BJ (cell line): ENCODE data around the gene TNFRSF8. TPM values are rescaled to one million over a fixed set of nuclear protein-coding genes. Genes with fewer than 3 reads are reported as not detected.

Experiments used
- CTCF ChIA-PET: fragments of 350-600 bp; formaldehyde crosslinking; extraction: SDS; loops from one replicate; lab custom pipeline; 2021; ENCODE audit warnings: antibody characterized with exemption, inconsistent platforms; lab: Yijun Ruan, JAX
- POLR2A ChIA-PET: fragments of 300-600 bp; sonication (Branson Sonifier 250); formaldehyde crosslinking; extraction: SDS; loops from one replicate; lab custom pipeline; 2021; ENCODE audit warnings: antibody characterized with exemption; lab: Charles Lee
- DNase-seq: peaks from one replicate; pipeline ENCODE4 v3.0.0-alpha.2; 2011; ENCODE audit warnings: low read depth
- H3K27me3 ChIP-seq: 2 replicates; pipeline ENCODE4 v1.6.0; 2011; ENCODE audit warnings: low read length; ENCODE audit not compliant: control insufficient read depth, insufficient read depth
- H3K36me3 ChIP-seq: 2 replicates; pipeline ENCODE4 v1.5.1; 2011; ENCODE audit warnings: low read length; ENCODE audit not compliant: control insufficient read depth, insufficient read depth
- H3K4me3 ChIP-seq: 2 replicates; pipeline ENCODE4 v1.5.1; 2011; ENCODE audit warnings: low read depth, mild to moderate bottlenecking, control low read depth, low read length
- polyA plus RNA-seq: library from polyadenylated mRNA; depleted of rRNA; stranded (reverse); fragments of >200 nt; gene quantifications from 2 replicates; pipeline ENCODE4 v1.2.3, GENCODE V29; 2011
- TF ChIP-seq, protein P1 (sequence below): IDR thresholded peaks from 2 replicates; pipeline ENCODE4 v1.5.1; 2011; ENCODE audit warnings: low read depth, mild to moderate bottlenecking, control low read depth, inconsistent platforms, low read length, moderate library complexity; ENCODE audit not compliant: insufficient read depth

The TNFRSF8 gene
- polyA plus RNA-seq, 1 experiment: not detected

DNA sequence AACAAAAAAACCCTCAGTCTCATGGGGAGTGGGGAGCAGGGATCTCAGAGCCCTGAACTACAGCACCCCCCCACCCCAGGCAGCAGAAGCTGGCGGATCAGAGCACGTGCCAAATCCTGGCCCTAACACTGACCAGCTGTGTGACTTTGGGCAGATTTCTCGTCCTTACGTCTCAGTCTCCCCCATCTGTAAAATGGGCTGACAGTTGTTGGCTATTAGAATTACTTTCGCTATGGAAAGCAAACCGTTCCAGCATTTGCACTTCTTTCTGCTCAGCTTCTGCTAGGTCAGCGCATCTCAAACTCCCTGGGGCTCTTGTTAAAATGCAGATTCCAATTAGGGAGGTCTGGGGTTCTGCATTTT is 15.5 kb downstream of the TNFRSF8 start:
- TF ChIP-seq, protein P1, sequence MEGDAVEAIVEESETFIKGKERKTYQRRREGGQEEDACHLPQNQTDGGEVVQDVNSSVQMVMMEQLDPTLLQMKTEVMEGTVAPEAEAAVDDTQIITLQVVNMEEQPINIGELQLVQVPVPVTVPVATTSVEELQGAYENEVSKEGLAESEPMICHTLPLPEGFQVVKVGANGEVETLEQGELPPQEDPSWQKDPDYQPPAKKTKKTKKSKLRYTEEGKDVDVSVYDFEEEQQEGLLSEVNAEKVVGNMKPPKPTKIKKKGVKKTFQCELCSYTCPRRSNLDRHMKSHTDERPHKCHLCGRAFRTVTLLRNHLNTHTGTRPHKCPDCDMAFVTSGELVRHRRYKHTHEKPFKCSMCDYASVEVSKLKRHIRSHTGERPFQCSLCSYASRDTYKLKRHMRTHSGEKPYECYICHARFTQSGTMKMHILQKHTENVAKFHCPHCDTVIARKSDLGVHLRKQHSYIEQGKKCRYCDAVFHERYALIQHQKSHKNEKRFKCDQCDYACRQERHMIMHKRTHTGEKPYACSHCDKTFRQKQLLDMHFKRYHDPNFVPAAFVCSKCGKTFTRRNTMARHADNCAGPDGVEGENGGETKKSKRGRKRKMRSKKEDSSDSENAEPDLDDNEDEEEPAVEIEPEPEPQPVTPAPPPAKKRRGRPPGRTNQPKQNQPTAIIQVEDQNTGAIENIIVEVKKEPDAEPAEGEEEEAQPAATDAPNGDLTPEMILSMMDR: no peak
- Histone ChIP-seq H3K36me3 (no peaks in the 10 kb centered on the region), H3K4me3 (no peak overlapping the region), H3K27me3 (no peaks in the 10 kb centered on the region; the same call in none of the 2 replicates)
- DNase-seq: no peak
- CTCF ChIA-PET: interaction anchor here (1.0 to 2.8 kb wide), 11 partner anchors 8 to 105 kb away, joined by 3 to 16 read pairs (median 3); no protein-coding TSS in a partner anchor
- POLR2A ChIA-PET: no interaction called here

DNA sequence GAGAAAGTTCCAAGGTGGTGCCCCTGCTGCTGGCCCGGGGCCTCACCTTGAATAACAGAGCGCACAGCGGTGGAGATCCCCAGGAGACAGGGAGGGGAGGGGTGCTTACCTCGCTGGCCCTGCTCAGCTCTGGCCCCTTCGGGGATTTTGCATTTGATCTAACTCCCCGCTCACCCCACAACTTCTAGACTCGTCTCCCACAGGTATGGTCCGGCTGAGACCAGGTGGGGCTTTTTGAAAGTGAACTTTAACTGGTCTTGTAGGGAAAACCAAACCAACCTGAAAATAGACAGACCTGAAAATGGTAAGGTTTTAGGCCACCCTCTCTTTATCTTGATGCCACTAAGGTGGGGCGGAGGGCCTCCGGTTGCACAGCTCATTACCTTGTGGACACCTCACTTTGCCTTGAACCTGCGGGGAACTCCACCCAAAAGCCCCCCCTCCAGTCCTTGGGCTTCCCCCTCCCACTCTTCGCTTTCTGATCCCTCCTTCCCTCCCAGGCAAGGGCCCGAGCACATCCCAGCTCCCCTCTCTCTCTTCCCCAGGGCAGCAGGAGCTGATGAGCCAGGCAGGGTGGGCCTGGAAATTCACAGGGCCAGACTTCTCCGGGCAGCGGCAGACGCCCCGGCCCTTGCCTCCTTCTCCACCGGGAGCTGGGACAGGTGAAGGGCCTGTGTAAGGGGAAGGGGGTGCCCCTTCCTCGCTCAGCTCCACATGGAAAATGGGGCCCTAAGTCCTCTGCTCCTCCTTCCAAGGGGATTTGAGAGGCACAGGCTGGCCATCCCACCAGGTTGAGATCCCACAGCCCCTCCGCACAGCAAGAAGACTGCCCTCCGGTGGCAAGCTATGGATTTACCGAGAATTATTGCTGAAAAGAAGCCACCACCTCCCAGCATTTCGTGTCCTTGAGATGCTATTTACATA is 16.1 kb downstream of the TNFRSF8 start:
- CTCF ChIA-PET: interaction anchor here (0.6 to 2.8 kb wide), 23 partner anchors 9 to 148 kb away, joined by 3 to 16 read pairs (median 4); partner anchors contain the start of gene MIIP
- Histone ChIP-seq H3K27me3 (no peaks in the 10 kb centered on the region; the same call in none of the 2 replicates), H3K4me3 (no peak overlapping the region), H3K36me3 (no peaks in the 10 kb centered on the region)
- POLR2A ChIA-PET: no interaction called here
- DNase-seq: no peak
- TF ChIP-seq, protein P1: peak; percentile 76

DNA sequence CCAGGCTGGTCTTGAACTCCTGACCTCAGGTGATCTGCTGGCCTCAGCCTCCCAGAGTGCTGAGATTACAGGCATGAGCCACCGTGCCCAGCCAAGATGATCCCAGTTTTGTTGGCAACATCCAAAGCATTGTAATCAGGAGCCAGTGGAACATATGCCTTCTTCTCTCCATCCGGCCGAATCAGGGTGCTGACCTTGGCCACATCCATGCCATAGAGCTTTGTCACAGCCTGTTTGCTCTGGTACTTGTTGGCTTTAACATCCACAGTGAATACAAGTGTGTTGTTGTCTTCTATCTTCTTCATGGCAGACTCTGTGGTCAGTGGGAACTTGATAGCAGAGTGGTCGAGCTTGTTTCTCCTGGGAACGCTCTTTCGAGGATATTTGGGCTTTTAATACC is 17.1 kb downstream of the TNFRSF8 start:
- H3K27me3 ChIP-seq: no peaks in the 10 kb centered on the region; the same call in none of the 2 replicates
- H3K36me3 ChIP-seq: no peaks in the 10 kb centered on the region
- TF ChIP-seq, protein P1: no peak
- POLR2A ChIA-PET: interaction anchor here (0.6 kb wide), 1 partner anchor 369 kb away, joined by 8 read pairs; no protein-coding TSS in a partner anchor
- CTCF ChIA-PET: interaction anchor here (0.6 to 2.8 kb wide), 15 partner anchors 9 to 134 kb away, joined by 3 to 16 read pairs (median 5); partner anchors contain the start of gene MIIP
- no peak overlapping the region for H3K4me3 ChIP-seq
- no peak for DNase-seq

DNA sequence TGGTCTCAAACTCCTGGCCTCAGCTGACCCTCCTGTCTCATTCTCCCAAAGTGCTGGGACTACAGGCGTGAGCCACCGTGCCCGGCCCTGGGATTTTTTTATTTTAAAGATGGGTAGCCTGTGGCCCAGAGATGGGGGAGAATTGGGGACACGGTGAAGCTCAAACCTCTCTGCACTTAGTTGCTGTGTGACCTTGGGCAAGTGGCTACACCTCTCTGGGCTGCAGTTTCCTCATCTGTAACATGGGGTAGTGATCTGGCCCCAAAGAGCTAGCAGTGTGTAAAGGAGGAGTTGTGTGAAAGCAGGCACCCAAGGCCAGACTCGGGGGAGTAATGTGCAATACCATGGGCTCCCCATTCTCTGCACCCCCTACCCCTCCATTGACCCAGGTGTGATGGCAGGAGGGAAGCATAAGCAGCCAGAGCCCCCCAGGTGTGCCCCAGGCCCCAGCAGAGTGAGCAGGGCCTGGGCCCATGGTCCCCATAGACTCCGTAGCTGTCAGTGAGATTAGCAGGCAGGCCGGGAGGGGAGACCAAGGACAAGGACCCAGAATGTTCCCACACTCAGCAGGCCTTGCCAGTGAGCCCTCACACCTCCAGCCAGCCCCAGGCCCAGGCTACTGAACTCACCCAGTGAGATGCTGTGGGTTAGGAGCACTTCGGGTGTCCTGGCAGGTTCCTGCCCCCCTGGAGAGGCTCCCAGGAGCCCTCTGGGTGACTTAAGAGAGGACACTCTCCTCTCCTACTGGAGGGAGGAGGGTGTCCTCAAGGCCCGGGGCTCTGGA is 17.9 kb downstream of the TNFRSF8 start:
- Histone ChIP-seq H3K36me3 (no peaks in the 10 kb centered on the region), H3K27me3 (no peaks in the 10 kb centered on the region; the same call in none of the 2 replicates), H3K4me3 (no peak overlapping the region)
- ChIA-PET CTCF (interaction anchor here (1.6 to 2.8 kb wide), 4 partner anchors 13 to 61 kb away, joined by 5 to 15 read pairs (median 6); partner anchors contain the start of gene MIIP), POLR2A (interaction anchor here (0.6 kb wide), 1 partner anchor 368 kb away, joined by 8 read pairs; no protein-coding TSS in a partner anchor)
- TF ChIP-seq, protein P1: no peak
- no peak for DNase-seq
